Neutrophil (primary cell): ENCODE measurements around the gene ABCA7.

Source experiments
- H3K27ac ChIP-seq: fragments of 200-600 bp; sonication (generic); 2 replicates; pipeline ENCODE4 v1.5.1; 2016; ENCODE audit warnings: mild to moderate bottlenecking, moderate library complexity
- H3K27me3 ChIP-seq: fragments of 200-600 bp; sonication (generic); 2 replicates; pipeline ENCODE4 v1.6.0; 2016; ENCODE audit warnings: mild to moderate bottlenecking
- H3K36me3 ChIP-seq: fragments of 200-600 bp; sonication (generic); 2 replicates; pipeline ENCODE4 v1.5.1; 2017
- H3K4me1 ChIP-seq, 2 experiments: fragments of 200-600 bp in 1 of 2; sonication (generic) in 1 of 2; 1 replicate in 1 of 2; 2 replicates in 1 of 2; pipeline versions ENCODE4 v1.5.1 to v1.6.1; 2013 to 2016; ENCODE audit warnings: low read depth in 1 of 2, low read length in 1 of 2, mild to moderate bottlenecking in 1 of 2, moderate library complexity in 1 of 2; ENCODE audit not compliant: control insufficient read depth in 1 of 2, insufficient read depth in 1 of 2
- H3K4me3 ChIP-seq, 2 experiments: fragments of 200-600 bp in 1 of 2; sonication (generic) in 1 of 2; 1 replicate in 1 of 2; 2 replicates in 1 of 2; pipeline ENCODE4 v1.5.1; 2013 to 2016; ENCODE audit warnings: low read depth in 1 of 2, low read length in 1 of 2, mild to moderate bottlenecking in 1 of 2, moderate library complexity in 1 of 2
- H3K9me3 ChIP-seq: fragments of 200-600 bp; sonication (generic); 2 replicates; pipeline ENCODE4 v1.5.1; 2016
- CTCF ChIP-seq: fragments of 200-600 bp; sonication (generic); IDR thresholded peaks from 2 replicates; pipeline ENCODE4 v1.5.1; 2016; ENCODE audit warnings: antibody characterized with exemption

Gene ABCA7

GRCh38 chr19:1006711-1007398 is 33.1 kb upstream of the ABCA7 start:
- no peaks in the 10 kb centered on the region for H3K9me3 ChIP-seq
- TF ChIP-seq CTCF = no peak
- no peak overlapping the region for H3K4me3 ChIP-seq
- H3K4me1 ChIP-seq = peaks cover under 1% of the 10 kb centered on the region in 2 experiments
- no peak overlapping the region for H3K27ac ChIP-seq
- peaks cover 35% of the 10 kb centered on the region for H3K36me3 ChIP-seq
- peaks cover 26% of the 10 kb centered on the region for H3K27me3 ChIP-seq

GRCh38 chr19:1007399-1008251 is 32.3 kb upstream of the ABCA7 start:
- TF ChIP-seq CTCF = no peak
- H3K4me1 ChIP-seq = no peaks in the 10 kb centered on the region
- H3K36me3 ChIP-seq = peaks cover 43% of the 10 kb centered on the region

GRCh38 chr19:1008268-1009040 is 31.5 kb upstream of the ABCA7 start:
- TF ChIP-seq CTCF = no peak
- H3K27me3 ChIP-seq = peaks cover 11% of the 10 kb centered on the region
- H3K4me3 ChIP-seq = no peak overlapping the region
- no peaks in the 10 kb centered on the region for H3K9me3 ChIP-seq
- H3K36me3 ChIP-seq = peaks cover 51% of the 10 kb centered on the region
- H3K4me1 ChIP-seq = no peaks in the 10 kb centered on the region
- H3K27ac ChIP-seq = no peak overlapping the region

More at GRCh38 chr19:1007399-1008251, 32.3 kb upstream of the ABCA7 start:
- no peak overlapping the region for H3K4me3 ChIP-seq
- no peaks in the 10 kb centered on the region for H3K9me3 ChIP-seq
- H3K27me3 ChIP-seq = peaks cover 20% of the 10 kb centered on the region
- no peak overlapping the region for H3K27ac ChIP-seq

GRCh38 chr19:1009041-1009980 is 30.6 kb upstream of the ABCA7 start:
- no peaks in the 10 kb centered on the region for H3K4me1 ChIP-seq
- peaks cover 3% of the 10 kb centered on the region for H3K27me3 ChIP-seq
- TF ChIP-seq CTCF = no peak
- no peak overlapping the region for H3K27ac ChIP-seq
- H3K4me3 ChIP-seq = no peak overlapping the region
- H3K36me3 ChIP-seq = peaks cover 59% of the 10 kb centered on the region
- H3K9me3 ChIP-seq = no peaks in the 10 kb centered on the region
